OCI-LY1 (cell line): ENCODE results near the gene IL6R.

ENCODE experiments used
- H2AFZ ChIP-seq: fragments of 200-600 bp; sonication (generic), shearing (Covaris generic); 2 replicates; pipeline ENCODE4 v1.6.0; 2014; ENCODE audit warnings: antibody characterized with exemption, mild to moderate bottlenecking, low read length
- H3F3A ChIP-seq: fragments of 200-600 bp; sonication (generic), shearing (Covaris generic); 2 replicates; pipeline ENCODE4 v1.6.0; 2014; ENCODE audit warnings: mild to moderate bottlenecking, antibody characterized with exemption, low read length, moderate library complexity; ENCODE audit not compliant: insufficient read depth
- H3K27ac ChIP-seq: fragments of 200-600 bp; sonication (generic); 2 replicates; pipeline ENCODE4 v1.5.1; 2014; ENCODE audit warnings: low read length, mixed run types, mild to moderate bottlenecking, low read depth; ENCODE audit not compliant: poor library complexity, severe bottlenecking
- H3K27me3 ChIP-seq: fragments of 200-600 bp; sonication (generic); 2 replicates; pipeline ENCODE4 v1.6.0; 2014; ENCODE audit warnings: antibody characterized with exemption, mild to moderate bottlenecking, low read length, moderate library complexity; ENCODE audit not compliant: insufficient read depth
- H3K36me3 ChIP-seq: fragments of 200-600 bp; sonication (generic); 2 replicates; pipeline ENCODE4 v1.6.1; 2014; ENCODE audit warnings: mild to moderate bottlenecking, antibody characterized with exemption, low read length, moderate library complexity, mixed read lengths; ENCODE audit not compliant: insufficient read depth
- H3K4me1 ChIP-seq: fragments of 200-600 bp; sonication (generic); 2 replicates; pipeline ENCODE4 v1.5.1; 2014; ENCODE audit warnings: mild to moderate bottlenecking, low read length, moderate library complexity; ENCODE audit not compliant: insufficient read depth, severe bottlenecking
- H3K4me2 ChIP-seq: fragments of 200-600 bp; sonication (generic), shearing (Covaris generic); 2 replicates; pipeline ENCODE4 v1.6.1; 2014; ENCODE audit warnings: low read length
- H3K4me3 ChIP-seq: fragments of 200-600 bp; sonication (generic); 2 replicates; pipeline ENCODE4 v1.5.1; 2014; ENCODE audit warnings: low read length, low read depth, mild to moderate bottlenecking, mixed read lengths; ENCODE audit not compliant: poor library complexity, severe bottlenecking
- H3K79me2 ChIP-seq: fragments of 200-600 bp; shearing (Covaris generic); 2 replicates; pipeline ENCODE4 v1.6.1; 2016; ENCODE audit warnings: mixed run types, low read length, mixed read lengths; ENCODE audit not compliant: insufficient read depth
- H3K9ac ChIP-seq: fragments of 200-600 bp; sonication (generic), shearing (Covaris generic); 2 replicates; pipeline ENCODE4 v1.6.1; 2014; ENCODE audit warnings: mild to moderate bottlenecking, low read length, mixed read lengths
- H3K9me2 ChIP-seq: fragments of 200-600 bp; sonication (generic), shearing (Covaris generic); 2 replicates; pipeline ENCODE4 v1.6.1; 2014; ENCODE audit warnings: low read depth, mild to moderate bottlenecking, low read length, mixed read lengths
- H3K9me3 ChIP-seq: fragments of 200-600 bp; shearing (Covaris generic); 2 replicates; pipeline ENCODE4 v1.6.1; 2014; ENCODE audit warnings: low read length, mixed read lengths
- H4K20me1 ChIP-seq: fragments of 200-600 bp; sonication (generic), shearing (Covaris generic); 2 replicates; pipeline ENCODE4 v1.6.0; 2016; ENCODE audit warnings: mild to moderate bottlenecking, low read length; ENCODE audit not compliant: insufficient read depth
- EZH2 ChIP-seq: fragments of 200-600 bp; sonication (generic), shearing (Covaris generic); IDR thresholded peaks from 2 replicates; pipeline ENCODE4 v1.8.0; 2017; ENCODE audit warnings: borderline replicate concordance, mixed run types, mild to moderate bottlenecking, antibody characterized with exemption, low read length, moderate library complexity, mixed read lengths
- TF ChIP-seq, protein P1 (sequence below): fragments of 200-600 bp; sonication (generic), shearing (Covaris generic); IDR thresholded peaks from 2 replicates; pipeline ENCODE4 v1.5.1; 2017; ENCODE audit warnings: mild to moderate bottlenecking, antibody characterized with exemption, low read length, moderate library complexity, mixed read lengths

Gene IL6R

GRCh38 chr1:154406886-154407197 is 1.7 kb downstream of the IL6R start:
- Histone ChIP-seq H3K79me2 (no peaks in the 10 kb centered on the region), H3K27me3 (peaks cover 12% of the 10 kb centered on the region), H3K9me3 (no peaks in the 10 kb centered on the region), H3F3A (no peaks in the 10 kb centered on the region), H3K9me2 (no peaks in the 10 kb centered on the region), H4K20me1 (no peaks in the 10 kb centered on the region), H3K36me3 (no peaks in the 10 kb centered on the region), H3K4me1 (peaks cover 7% of the 10 kb centered on the region), H3K4me3 (no peak overlapping the region), H3K9ac (no peak overlapping the region), H3K4me2 (no peak overlapping the region), H2AFZ (no peak overlapping the region), H3K27ac (no peak overlapping the region)
- TF ChIP-seq, protein P1, sequence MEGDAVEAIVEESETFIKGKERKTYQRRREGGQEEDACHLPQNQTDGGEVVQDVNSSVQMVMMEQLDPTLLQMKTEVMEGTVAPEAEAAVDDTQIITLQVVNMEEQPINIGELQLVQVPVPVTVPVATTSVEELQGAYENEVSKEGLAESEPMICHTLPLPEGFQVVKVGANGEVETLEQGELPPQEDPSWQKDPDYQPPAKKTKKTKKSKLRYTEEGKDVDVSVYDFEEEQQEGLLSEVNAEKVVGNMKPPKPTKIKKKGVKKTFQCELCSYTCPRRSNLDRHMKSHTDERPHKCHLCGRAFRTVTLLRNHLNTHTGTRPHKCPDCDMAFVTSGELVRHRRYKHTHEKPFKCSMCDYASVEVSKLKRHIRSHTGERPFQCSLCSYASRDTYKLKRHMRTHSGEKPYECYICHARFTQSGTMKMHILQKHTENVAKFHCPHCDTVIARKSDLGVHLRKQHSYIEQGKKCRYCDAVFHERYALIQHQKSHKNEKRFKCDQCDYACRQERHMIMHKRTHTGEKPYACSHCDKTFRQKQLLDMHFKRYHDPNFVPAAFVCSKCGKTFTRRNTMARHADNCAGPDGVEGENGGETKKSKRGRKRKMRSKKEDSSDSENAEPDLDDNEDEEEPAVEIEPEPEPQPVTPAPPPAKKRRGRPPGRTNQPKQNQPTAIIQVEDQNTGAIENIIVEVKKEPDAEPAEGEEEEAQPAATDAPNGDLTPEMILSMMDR, result no peak

DNA sequence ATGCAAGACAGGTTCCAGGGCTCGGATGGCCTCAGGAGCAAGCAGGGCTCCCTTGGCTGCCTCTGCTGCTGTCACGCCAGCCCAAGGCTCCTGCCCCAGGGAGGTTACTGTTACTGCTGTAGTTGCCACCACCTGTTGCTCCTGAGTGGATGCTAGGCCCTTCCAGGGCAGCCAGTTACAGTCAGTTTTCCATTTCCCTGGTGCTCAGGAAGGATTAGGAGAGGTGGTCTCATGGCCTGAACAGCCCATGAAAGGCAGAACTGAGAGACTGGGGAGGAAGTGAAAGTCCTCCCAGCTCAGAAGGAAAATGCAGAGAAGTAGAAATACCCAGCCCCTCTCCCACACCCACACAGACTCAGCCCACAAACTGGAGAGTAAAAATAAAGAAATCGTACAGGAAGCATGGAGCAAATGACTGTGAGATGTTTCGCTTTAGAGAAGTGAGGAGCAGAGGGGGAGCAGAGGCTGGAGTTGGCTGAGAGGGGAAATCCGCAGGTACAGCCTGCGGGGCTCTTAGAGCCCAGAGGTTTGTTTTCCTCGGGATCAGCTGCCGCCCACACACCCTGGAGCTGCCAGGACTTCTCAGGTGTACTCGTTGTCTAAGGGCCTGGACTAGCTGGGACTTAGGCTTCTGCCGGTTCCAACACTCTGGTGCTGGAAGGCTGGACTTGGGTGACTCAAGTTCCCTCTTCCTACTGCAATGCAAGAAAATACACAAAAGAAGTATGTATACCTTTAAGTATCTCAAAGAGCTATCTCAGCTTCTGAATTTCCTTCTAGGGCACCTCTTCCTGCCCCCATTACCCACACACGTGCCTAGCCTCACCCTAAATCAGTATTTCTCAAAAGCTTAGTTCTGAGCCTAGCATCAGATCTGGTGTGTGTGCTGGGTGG is 2.3 kb downstream of the IL6R start:
- TF ChIP-seq EZH2, result no peak
- TF ChIP-seq, protein P1, result no peak
- peaks cover 12% of the 10 kb centered on the region for H3K27me3 ChIP-seq
- H3K9ac ChIP-seq, result no peak overlapping the region
- no peaks in the 10 kb centered on the region for H3K36me3 ChIP-seq
- no peaks in the 10 kb centered on the region for H3K9me2 ChIP-seq
- no peak overlapping the region for H3K27ac ChIP-seq
- H3K9me3 ChIP-seq, result no peaks in the 10 kb centered on the region
- H3K79me2 ChIP-seq, result no peaks in the 10 kb centered on the region
- H3K4me2 ChIP-seq, result 0 out of 2 replicates have a peak overlapping the region, but pooled peaks have one; percentile 7
- H3F3A ChIP-seq, result no peaks in the 10 kb centered on the region
- peaks cover 7% of the 10 kb centered on the region for H3K4me1 ChIP-seq
- no peaks in the 10 kb centered on the region for H4K20me1 ChIP-seq
- H2AFZ ChIP-seq, result no peak overlapping the region
- no peak overlapping the region for H3K4me3 ChIP-seq

GRCh38 chr1:154408174-154408777 is 3.1 kb downstream of the IL6R start:
- Histone ChIP-seq H3K79me2 (no peaks in the 10 kb centered on the region), H4K20me1 (no peaks in the 10 kb centered on the region), H3K4me3 (no peak overlapping the region), H3K9me2 (no peaks in the 10 kb centered on the region), H3K27me3 (peaks cover 12% of the 10 kb centered on the region), H3K9ac (no peak overlapping the region), H3K4me2 (no peak overlapping the region), H3K27ac (no peak overlapping the region), H3F3A (no peaks in the 10 kb centered on the region), H3K9me3 (no peaks in the 10 kb centered on the region), H2AFZ (no peak overlapping the region), H3K4me1 (peaks cover 7% of the 10 kb centered on the region), H3K36me3 (no peaks in the 10 kb centered on the region)
- TF ChIP-seq EZH2, result no peak
- TF ChIP-seq, protein P1, result no peak
